HG03135 (cell line): Measurements from ENCODE around the gene PROSER1.
A peak's percentile ranks its signal among the peaks of the same experiment; 100 is the strongest.
"Not testable (repeated sequence)": the region's sequence is repeated elsewhere in the genome, so short reads cannot be mapped to it uniquely, and the experiment has no call there.

Experiments
- ATAC-seq: cut with Tn5 transposase; IDR thresholded peaks from one replicate; pipeline ENCODE4 v1.9.1; 2021; ENCODE audit warnings: mild to moderate bottlenecking, moderate library complexity; ENCODE audit not compliant: unreplicated experiment

The PROSER1 gene

GRCh38 chr13:39037880-39038568, at the start of gene PROSER1, which contains the start of gene NHLRC3:
TSS of gene PROSER1 (minus strand) at chr13:39038089. CDS start at chr13:39037242, 847 bp downstream.
TSS of gene NHLRC3 (plus strand) at chr13:39038456. CDS start at chr13:39038640, 184 bp downstream.
- peak; percentile 73 for ATAC-seq

- ATAC-seq: not testable (repeated sequence)
Observed at GRCh38 chr13:39086251-39086945, 48.5 kb upstream of the PROSER1 start.

- no peak for ATAC-seq
Observed at GRCh38 chr13:39073983-39074382, 36.1 kb upstream of the PROSER1 start.

- ATAC-seq: no peak
Observed at GRCh38 chr13:39072842-39073241, 35.0 kb upstream of the PROSER1 start.

- ATAC-seq: no peak
Observed at GRCh38 chr13:39062004-39062403, 24.1 kb upstream of the PROSER1 start.

- no peak for ATAC-seq
Observed at GRCh38 chr13:39058040-39058439, 20.2 kb upstream of the PROSER1 start.

- no peak for ATAC-seq
Observed at GRCh38 chr13:39056018-39056417, 18.1 kb upstream of the PROSER1 start.

- no peak for ATAC-seq
Observed at GRCh38 chr13:39054112-39054511, 16.2 kb upstream of the PROSER1 start.

GRCh38 chr13:39052944-39053343, 15.1 kb upstream of the PROSER1 start:
- no peak for ATAC-seq

- no peak for ATAC-seq
Observed at GRCh38 chr13:39051157-39051556, 13.3 kb upstream of the PROSER1 start.

GRCh38 chr13:39049274-39049673, 11.4 kb upstream of the PROSER1 start:
- no peak for ATAC-seq

GRCh38 chr13:39048806-39049205, 10.9 kb upstream of the PROSER1 start:
- no peak for ATAC-seq

GRCh38 chr13:39047560-39047959, 9.7 kb upstream of the PROSER1 start:
- ATAC-seq: no peak

- ATAC-seq: peak; percentile 47
Observed at GRCh38 chr13:39044536-39044935, 6.6 kb upstream of the PROSER1 start.

GRCh38 chr13:39040206-39040605, 2.3 kb upstream of the PROSER1 start:
- no peak for ATAC-seq

- no peak for ATAC-seq
Observed at GRCh38 chr13:39039041-39039440, 1.2 kb upstream of the PROSER1 start.

- ATAC-seq: peak; percentile 38
Observed at GRCh38 chr13:39038569-39039030, 711 bp upstream of the PROSER1 start.

GRCh38 chr13:39037410-39037879, 444 bp downstream of the PROSER1 start:
- ATAC-seq: peak; percentile 32

GRCh38 chr13:39036212-39036611, 1.7 kb downstream of the PROSER1 start:
- ATAC-seq: no peak

- no peak for ATAC-seq
Observed at GRCh38 chr13:39035799-39036198, 2.1 kb downstream of the PROSER1 start.

GRCh38 chr13:39035204-39035603, 2.7 kb downstream of the PROSER1 start:
- ATAC-seq: no peak

- ATAC-seq: no peak
Observed at GRCh38 chr13:39034085-39034484, 3.8 kb downstream of the PROSER1 start.
